ENCODE results near the gene CARD11.

GRCh38 chr7:3005257-3005656 is 38.4 kb downstream of the CARD11 start:
- TF ChIP-seq, protein P1, sequence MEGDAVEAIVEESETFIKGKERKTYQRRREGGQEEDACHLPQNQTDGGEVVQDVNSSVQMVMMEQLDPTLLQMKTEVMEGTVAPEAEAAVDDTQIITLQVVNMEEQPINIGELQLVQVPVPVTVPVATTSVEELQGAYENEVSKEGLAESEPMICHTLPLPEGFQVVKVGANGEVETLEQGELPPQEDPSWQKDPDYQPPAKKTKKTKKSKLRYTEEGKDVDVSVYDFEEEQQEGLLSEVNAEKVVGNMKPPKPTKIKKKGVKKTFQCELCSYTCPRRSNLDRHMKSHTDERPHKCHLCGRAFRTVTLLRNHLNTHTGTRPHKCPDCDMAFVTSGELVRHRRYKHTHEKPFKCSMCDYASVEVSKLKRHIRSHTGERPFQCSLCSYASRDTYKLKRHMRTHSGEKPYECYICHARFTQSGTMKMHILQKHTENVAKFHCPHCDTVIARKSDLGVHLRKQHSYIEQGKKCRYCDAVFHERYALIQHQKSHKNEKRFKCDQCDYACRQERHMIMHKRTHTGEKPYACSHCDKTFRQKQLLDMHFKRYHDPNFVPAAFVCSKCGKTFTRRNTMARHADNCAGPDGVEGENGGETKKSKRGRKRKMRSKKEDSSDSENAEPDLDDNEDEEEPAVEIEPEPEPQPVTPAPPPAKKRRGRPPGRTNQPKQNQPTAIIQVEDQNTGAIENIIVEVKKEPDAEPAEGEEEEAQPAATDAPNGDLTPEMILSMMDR (conservative IDR thresholded peaks at IDR 0.05; ENCODE audit: low read depth, low read length), result no peak
- TF ChIP-seq RFX5 (IDR thresholded peaks at IDR 0.05; ENCODE audit: low read depth, low read length) (no peak), RAD21 (IDR thresholded peaks at IDR 0.05; ENCODE audit: low read length) (no peak), POLR2A (IDR thresholded peaks at IDR 0.05; ENCODE audit: low read depth, low read length) (no peak), RCOR1 (IDR thresholded peaks at IDR 0.05; ENCODE audit: insufficient replicate concordance, low read length) (no peak), MAZ (IDR thresholded peaks at IDR 0.05; ENCODE audit: borderline replicate concordance, low read depth, low read length) (no peak)

Data from IMR-90 (cell line).